Stimulated activated CD8-positive, alpha-beta memory T cell treated with anti-CD3 and anti-CD28 coated beads, Interleukin-12 subunit alpha, Interleukin-12 subunit beta, amount 100 ng/mL, for 24 hours (primary cell): Measurements from ENCODE around the gene MPV17L.
"Not testable (repeated sequence)": the region's sequence is repeated elsewhere in the genome, so short reads cannot be mapped to it uniquely, and the experiment has no call there.

Experiments
- DNase-seq: peaks from one replicate; pipeline ENCODE4 v3.0.0-alpha.2; 2020; ENCODE audit errors: extremely low read depth

The MPV17L gene

GRCh38 chr16:15395631-15396508 lies at the start of gene MPV17L:
TSS of gene MPV17L (plus strand) at chr16:15395754. CDS start at chr16:15395898, 144 bp downstream.
- DNase-seq, result not testable (repeated sequence)

- not testable (repeated sequence) for DNase-seq
These were observed 46.8 kb upstream of the MPV17L start for GRCh38 chr16:15348721-15349120.

GRCh38 chr16:15351251-15351650 lies 44.3 kb upstream of the MPV17L start:
- DNase-seq, result not testable (repeated sequence)

GRCh38 chr16:15351745-15352144 lies 43.8 kb upstream of the MPV17L start:
- not testable (repeated sequence) for DNase-seq

- DNase-seq, result not testable (repeated sequence)
These were observed 42.7 kb upstream of the MPV17L start for GRCh38 chr16:15352852-15353251.

GRCh38 chr16:15354846-15355245 lies 40.7 kb upstream of the MPV17L start:
- not testable (repeated sequence) for DNase-seq

- not testable (repeated sequence) for DNase-seq
These were observed 38.1 kb upstream of the MPV17L start for GRCh38 chr16:15357495-15357894.

- DNase-seq, result not testable (repeated sequence)
These were observed 17.4 kb upstream of the MPV17L start, which contains the start of gene NPIPA5 for GRCh38 chr16:15378194-15378593. TSS of gene NPIPA5 (minus strand) at chr16:15378294. CDS start at chr16:15378294, 0 bp downstream.

GRCh38 chr16:15382810-15383209 lies 12.7 kb upstream of the MPV17L start:
- not testable (repeated sequence) for DNase-seq

- DNase-seq, result not testable (repeated sequence)
These were observed 7.5 kb upstream of the MPV17L start for GRCh38 chr16:15388060-15388459.

- not testable (repeated sequence) for DNase-seq
These were observed 5.6 kb upstream of the MPV17L start for GRCh38 chr16:15389916-15390315.

GRCh38 chr16:15393025-15393424 lies 2.5 kb upstream of the MPV17L start:
- not testable (repeated sequence) for DNase-seq

- DNase-seq, result not testable (repeated sequence)
These were observed 915 bp downstream of the MPV17L start for GRCh38 chr16:15396509-15396829.

- DNase-seq, result no peak
These were observed 1.5 kb downstream of the MPV17L start for GRCh38 chr16:15396948-15397594.

GRCh38 chr16:15398618-15399316 lies 3.2 kb downstream of the MPV17L start:
- DNase-seq, result no peak

- DNase-seq, result no peak
These were observed 3.8 kb downstream of the MPV17L start for GRCh38 chr16:15399317-15399716.

GRCh38 chr16:15400314-15400713 lies 4.8 kb downstream of the MPV17L start:
- DNase-seq, result not testable (repeated sequence)

GRCh38 chr16:15401972-15402371 lies 6.4 kb downstream of the MPV17L start:
- DNase-seq, result no peak

GRCh38 chr16:15403392-15403995 lies 7.9 kb downstream of the MPV17L start:
- no peak for DNase-seq

GRCh38 chr16:15404091-15404490 lies 8.5 kb downstream of the MPV17L start:
- not testable (repeated sequence) for DNase-seq

- DNase-seq, result no peak
These were observed 9.2 kb downstream of the MPV17L start for GRCh38 chr16:15404792-15405191.

GRCh38 chr16:15407756-15408155 lies 12.2 kb downstream of the MPV17L start:
- not testable (repeated sequence) for DNase-seq
